HG03432 (cell line): ENCODE results near the gene L3MBTL3.
"Not testable (repeated sequence)": the region's sequence is repeated elsewhere in the genome, so short reads cannot be mapped to it uniquely, and the experiment has no call there.

Source experiments
- ATAC-seq: cut with Tn5 transposase; IDR thresholded peaks from one replicate; pipeline ENCODE4 v1.9.1; 2021; ENCODE audit warnings: mild to moderate bottlenecking, moderate library complexity; ENCODE audit not compliant: unreplicated experiment

Gene L3MBTL3

DNA sequence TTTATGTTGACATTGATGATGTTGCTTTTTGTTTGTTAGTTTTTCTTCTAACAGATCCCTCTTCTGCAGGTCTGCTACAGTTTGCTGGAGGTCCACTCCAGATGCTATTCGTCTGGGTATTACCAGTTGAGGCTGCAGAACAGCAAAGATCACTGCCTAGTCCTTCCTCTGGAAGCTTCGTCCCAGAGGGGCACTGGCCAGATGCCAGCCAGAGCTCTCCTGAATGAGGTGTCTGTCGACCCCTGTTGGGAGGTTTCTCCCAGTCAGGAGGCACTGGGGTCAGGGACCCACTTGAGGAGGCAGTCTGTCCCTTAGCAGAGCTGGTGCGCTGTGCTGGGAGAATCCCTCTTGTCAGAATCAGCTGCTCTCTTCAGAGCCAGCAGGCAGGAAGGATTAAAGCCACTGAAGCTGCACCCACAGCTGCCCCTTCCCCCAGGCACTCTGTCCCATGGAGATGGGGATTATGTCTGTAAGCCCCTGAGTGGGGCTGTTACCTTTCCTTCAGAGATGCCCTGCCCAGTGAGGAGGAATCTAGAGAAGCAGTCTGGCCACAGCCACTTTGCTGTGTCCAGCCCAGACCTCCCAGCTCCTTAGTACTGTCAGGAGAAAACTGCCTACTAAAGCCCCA lies 155.1 kb downstream of the L3MBTL3 start:
- not testable (repeated sequence) for ATAC-seq

DNA sequence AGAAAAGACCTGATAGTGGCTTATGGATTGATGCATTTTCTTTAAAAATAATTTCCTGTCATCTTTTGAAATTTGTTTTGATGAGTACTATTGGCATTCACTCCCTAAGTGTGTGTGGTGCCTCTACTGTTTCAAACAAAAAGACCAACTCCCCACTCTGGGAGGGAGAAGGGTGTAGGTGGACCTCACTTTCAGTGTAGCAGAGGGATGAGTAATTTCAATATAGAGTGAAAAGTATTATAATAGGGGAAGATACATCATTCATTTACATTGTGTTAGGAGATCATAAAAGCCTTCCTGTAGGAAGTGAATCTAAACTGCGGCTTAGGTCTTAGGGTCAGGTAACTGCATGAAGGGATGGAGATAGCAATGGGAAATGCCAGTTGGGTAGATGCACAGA lies 158.0 kb downstream of the L3MBTL3 start:
- ATAC-seq = no peak

DNA sequence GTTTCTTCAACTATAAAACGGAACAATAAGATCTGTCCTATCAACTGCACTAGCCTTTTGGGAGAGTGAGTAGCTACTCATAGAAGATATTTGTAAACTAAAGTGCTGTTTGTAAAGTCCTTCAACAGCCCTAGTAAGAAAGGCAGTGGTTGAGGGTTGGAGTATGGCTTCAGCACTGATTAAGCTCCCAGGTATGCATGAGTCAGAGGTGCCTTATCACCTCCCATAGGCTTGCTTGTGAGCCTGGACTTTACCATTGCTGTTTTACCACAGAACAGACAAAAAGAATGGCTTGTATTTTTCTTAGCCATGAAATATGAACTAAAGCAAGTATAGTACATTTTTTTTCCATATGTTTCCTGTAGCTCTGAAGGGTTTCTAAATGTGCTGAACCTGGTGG lies 160.3 kb downstream of the L3MBTL3 start:
- no peak for ATAC-seq

DNA sequence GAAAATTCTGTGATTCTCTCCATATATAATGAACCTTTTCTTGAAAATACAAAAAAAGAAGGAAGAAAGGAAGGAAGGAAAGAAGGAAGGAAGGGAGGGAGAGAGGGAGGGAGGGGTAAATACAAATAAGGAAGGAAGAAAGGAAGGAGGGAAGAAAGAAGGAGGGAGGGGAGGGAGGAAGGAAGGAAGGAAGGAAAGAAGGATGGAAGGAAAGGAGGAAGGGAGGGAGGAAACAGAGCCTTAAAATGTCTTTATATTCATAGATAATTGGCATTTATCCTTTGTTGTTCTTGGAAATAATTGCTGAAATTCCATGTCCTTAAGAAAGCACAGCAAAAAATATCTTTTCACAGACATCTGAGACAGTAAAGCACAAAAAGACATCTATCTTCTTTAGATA lies 164.1 kb downstream of the L3MBTL3 start:
- ATAC-seq = no peak

DNA sequence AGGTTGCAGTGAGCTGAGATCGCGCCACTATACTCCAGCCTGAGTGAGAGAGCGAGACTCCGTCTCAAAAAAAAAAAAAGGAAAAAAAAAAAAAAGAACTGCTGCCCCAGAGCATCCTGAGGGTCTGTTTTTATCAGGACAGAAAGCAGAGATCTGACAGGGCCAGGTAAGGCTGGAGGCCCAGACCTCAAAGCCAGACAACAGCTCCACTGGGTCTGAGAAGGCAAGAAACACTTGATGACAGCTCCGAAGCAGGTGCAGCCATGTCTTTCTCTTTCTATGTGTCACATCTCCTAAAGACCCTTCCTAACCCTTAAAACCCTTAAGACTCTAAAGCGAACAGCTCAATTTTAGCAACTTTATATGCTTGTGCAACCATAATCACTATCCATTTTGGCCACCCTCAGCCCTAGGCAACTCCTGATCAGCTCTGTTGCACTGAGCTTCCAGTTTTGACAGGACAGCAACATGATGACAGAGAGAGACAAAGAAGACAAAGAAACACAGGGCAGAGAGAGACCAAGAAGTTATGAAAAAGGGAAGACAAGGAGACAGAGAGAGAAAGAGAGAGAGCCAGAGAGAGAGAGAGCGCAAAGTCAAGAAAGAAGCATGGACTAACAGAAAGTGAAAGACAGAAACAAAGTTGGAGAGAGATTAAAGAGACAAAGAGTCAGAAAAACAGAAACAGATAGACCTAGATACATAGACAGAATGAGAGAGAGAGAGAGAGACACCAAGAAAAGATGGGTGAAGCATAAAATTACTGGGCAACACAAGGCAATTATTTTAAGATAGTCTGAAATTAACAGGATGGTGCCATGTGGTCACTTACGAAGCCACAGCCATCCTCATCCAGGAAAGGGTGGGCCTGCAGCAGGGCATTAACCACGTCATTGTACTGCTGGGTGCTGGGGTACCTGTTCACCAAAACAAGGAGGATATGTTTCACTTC lies 165.2 kb downstream of the L3MBTL3 start:
- ATAC-seq = peak; percentile 57

DNA sequence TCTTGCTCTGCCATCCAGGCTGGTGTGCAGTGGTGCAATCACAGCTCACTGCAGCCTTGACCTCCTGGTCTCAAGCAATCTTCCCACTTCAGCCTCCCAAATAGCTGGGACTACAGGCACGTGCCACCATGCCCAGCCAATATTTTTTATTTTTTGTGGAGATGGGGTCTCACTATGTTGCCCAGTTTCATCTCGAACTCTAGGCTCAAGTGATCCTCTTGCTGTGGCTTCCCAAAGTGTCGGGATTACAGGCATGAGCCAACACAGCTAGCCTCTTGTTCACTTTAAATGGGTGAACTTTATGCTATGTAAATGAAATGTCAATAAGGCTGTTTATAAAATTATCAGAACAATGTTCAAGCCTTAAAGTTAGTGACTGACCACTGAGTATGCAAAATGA lies 167.3 kb downstream of the L3MBTL3 start:
- ATAC-seq = no peak

DNA sequence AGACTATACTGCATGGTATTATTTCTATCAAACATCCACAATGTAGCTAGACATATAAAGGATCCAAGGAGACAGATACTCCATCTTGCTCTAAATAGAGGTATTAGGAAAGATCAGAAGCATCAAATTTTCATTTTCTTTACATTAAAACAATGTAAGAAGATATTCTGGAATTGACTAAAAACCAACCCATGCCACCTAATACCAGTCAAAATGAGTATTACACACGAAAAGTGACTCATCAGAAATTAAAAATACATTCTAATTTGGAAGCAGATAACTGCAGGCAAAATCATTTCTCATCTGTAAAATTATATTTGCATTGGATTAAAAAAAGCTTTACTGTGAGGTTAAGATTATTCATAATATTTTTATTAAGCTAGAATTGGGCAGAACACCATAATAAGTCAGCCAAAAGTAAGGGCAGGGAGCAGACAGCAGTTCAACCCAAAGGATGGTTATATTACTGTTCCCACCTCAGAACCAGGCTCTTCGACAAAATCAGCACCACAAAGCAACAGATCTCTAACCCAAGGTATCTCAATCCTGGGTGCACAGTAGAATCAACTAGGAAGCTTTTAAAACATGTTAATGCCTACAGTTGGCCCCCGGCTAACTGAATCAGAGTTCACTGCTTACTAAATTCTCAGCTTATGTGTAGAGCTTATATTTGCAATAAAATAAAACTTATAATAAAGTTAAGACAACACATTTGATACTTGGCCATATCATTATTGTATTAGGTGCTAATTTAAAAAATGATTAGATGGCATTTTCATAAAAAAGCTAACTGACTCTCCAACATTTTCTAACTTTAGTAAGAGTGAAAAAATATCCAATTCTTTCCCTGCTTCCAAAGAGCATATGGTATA lies 169.2 kb downstream of the L3MBTL3 start:
- no peak for ATAC-seq

DNA sequence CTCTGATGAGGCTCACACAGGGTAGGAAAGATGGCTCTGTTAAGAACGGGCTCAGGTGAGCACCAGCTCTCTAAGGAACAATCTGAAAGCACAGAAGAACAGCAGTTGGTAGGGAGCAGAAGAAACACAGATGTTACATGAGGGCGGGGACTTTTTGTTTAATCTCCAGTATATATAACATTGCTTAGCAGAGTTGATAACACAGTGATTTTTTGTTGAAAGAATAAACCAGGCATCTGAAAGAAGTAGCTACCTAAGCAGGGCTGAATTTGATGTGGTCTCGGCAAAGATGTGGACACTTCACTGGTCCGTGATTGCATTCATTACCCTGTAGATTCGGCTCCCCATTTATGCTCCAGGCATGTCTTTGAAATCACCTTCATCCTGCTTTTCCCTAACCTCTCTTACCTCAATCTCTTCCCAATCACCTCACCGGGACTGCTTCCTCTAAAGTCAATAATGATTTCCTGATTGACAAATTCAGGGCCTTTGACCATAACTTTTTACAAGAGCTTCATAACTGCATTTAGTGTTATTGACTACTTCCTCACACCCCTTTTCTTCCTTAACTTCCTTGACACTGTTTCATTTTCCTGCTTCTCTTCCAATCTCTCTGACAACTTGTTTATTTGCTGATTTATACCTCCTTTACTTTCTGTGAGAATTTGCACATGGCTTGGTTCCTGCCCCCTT lies 170.0 kb downstream of the L3MBTL3 start:
- no peak for ATAC-seq

DNA sequence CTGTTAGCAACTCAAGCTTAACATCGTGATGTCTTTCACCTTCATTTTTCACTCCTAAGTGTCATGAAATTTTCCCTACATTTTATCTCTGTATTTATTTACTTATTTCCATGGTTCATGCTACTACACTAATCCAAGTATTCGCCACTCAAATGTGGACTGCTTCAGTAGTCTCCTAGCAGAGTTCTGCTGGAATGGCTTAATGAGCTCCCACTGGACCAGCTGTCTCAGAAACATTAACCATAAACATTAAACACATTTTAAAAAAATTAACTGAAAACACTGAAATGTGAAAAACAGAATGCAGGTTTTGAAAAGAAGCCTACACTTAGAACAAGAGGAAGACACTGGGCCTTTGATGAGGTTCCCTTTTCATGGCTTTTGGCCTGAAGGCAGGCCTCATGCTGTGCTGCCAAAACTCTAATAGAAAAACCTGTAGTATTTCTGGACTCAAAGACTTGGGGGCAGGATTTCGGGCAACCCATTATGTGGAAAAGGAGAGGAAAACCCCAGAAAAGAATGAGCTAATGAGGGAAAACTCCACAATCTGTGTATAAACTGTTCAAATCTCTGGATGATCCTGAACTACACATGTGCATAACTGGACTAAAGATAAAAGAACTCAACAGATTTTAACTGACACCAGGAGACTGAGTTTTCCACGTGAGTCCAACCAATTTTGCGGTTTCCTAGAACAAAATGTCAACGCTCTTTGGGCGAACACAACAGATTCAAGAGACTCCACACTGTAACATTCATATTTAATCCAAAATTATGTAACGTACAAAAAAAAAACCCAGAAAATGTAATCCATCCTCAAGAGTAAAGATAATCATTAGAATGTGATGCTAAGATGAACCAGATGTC lies 171.4 kb downstream of the L3MBTL3 start:
- no peak for ATAC-seq
